Renal cortical epithelial cell (primary cell): Measurements from ENCODE around the gene CTU2. TPM values are rescaled to one million over a fixed set of nuclear protein-coding genes. Genes with fewer than 3 reads are reported as not detected.

Source experiments
- DNase-seq: peaks from one replicate; pipeline ENCODE4 v3.0.0-alpha.2; 2011; ENCODE audit warnings: low read depth
- total RNA-seq: library from RNA; depleted of rRNA; stranded (reverse); fragments of >200 nt; gene quantifications from 2 replicates; pipeline ENCODE4 v1.2.3, GENCODE V29; 2014

CTU2 gene
- total RNA-seq, 1 donor from 2014 or later: 5.6 TPM

- DNase-seq: no peak
Observed at GRCh38 chr16:88714420-88715302, 8.4 kb downstream of the CTU2 start.

- no peak for DNase-seq
Observed at GRCh38 chr16:88715312-88716190, 9.2 kb downstream of the CTU2 start.

GRCh38 chr16:88716201-88716600 lies 9.9 kb downstream of the CTU2 start:
- DNase-seq: no peak

GRCh38 chr16:88716601-88717001 lies 10.3 kb downstream of the CTU2 start:
- no peak for DNase-seq

GRCh38 chr16:88718178-88718577 lies 11.9 kb downstream of the CTU2 start:
- no peak for DNase-seq

- no peak for DNase-seq
Observed at GRCh38 chr16:88719267-88719932, 13.1 kb downstream of the CTU2 start.

- DNase-seq: no peak
Observed at GRCh38 chr16:88719933-88720296, 13.6 kb downstream of the CTU2 start.

GRCh38 chr16:88720396-88720970 lies 14.2 kb downstream of the CTU2 start:
- DNase-seq: no peak

- no peak for DNase-seq
Observed at GRCh38 chr16:88721236-88721635, 14.9 kb downstream of the CTU2 start.

GRCh38 chr16:88721815-88722755 lies 15.8 kb downstream of the CTU2 start:
- DNase-seq: no peak

- no peak for DNase-seq
Observed at GRCh38 chr16:88722784-88723506, 16.6 kb downstream of the CTU2 start.

- no peak for DNase-seq
Observed at GRCh38 chr16:88723507-88723887, 17.2 kb downstream of the CTU2 start.

- DNase-seq: no peak
Observed at GRCh38 chr16:88723911-88724310, 17.6 kb downstream of the CTU2 start.

- DNase-seq: no peak
Observed at GRCh38 chr16:88724855-88725555, 18.7 kb downstream of the CTU2 start.

- no peak for DNase-seq
Observed at GRCh38 chr16:88725609-88726407, 19.5 kb downstream of the CTU2 start.

GRCh38 chr16:88726408-88726749 lies 20.1 kb downstream of the CTU2 start:
- no peak for DNase-seq

- DNase-seq: no peak
Observed at GRCh38 chr16:88726981-88727380, 20.7 kb downstream of the CTU2 start.

GRCh38 chr16:88727871-88728270 lies 21.6 kb downstream of the CTU2 start:
- no peak for DNase-seq
